Endothelial cell of umbilical vein (primary cell): ENCODE results near the gene UROD. TPM values are rescaled to one million over a fixed set of nuclear protein-coding genes. Genes with fewer than 3 reads are reported as not detected.

Experiments used
- BruUV-seq: library from RNA; stranded (reverse); fragments of 400-500 nt; replicated peaks from 2 replicates; lab custom pipeline; 2021; lab: Mats Ljungman, UMichigan
- CTCF ChIA-PET: fragments of 300-600, 350-600 bp; sonication (Branson Sonifier 250); formaldehyde crosslinking; loops from one replicate; lab custom pipeline; 2021; ENCODE audit warnings: antibody characterized with exemption, inconsistent platforms; lab: Charles Lee
- POLR2A ChIA-PET: fragments of 300-600, 350-600 bp; sonication (Branson Sonifier 250); formaldehyde crosslinking; loops from one replicate; lab custom pipeline; 2021; ENCODE audit warnings: antibody characterized with exemption, inconsistent platforms; lab: Charles Lee
- DNase-seq: peaks from one replicate; pipeline ENCODE4 v3.0.0-alpha.2; 2011; ENCODE audit warnings: low read depth, low spot score
- FAIRE-seq: peaks from 2 replicates; lab custom pipeline; 2011; peaks lifted over from hg19 to GRCh38; lab: Jason Lieb, UNC
- H2AFZ ChIP-seq: 2 replicates; pipeline ENCODE4 v1.6.0; 2012; ENCODE audit warnings: low read depth, low read length, control low read depth, inconsistent platforms
- H3K27ac ChIP-seq: 2 replicates; pipeline ENCODE4 v1.5.1; 2011; ENCODE audit warnings: low read depth, mild to moderate bottlenecking, control low read depth, low read length, moderate library complexity; ENCODE audit not compliant: insufficient read depth
- H3K27me3 ChIP-seq, 2 experiments: 2 replicates each; pipeline versions ENCODE4 v1.6.0 to v1.6.1; 2011; ENCODE audit warnings: low read length in 2 of 2, mixed read lengths in 1 of 2; ENCODE audit not compliant: control insufficient read depth in 2 of 2, insufficient read depth in 2 of 2
- H3K36me3 ChIP-seq, 2 experiments: 2 replicates in 1 of 2; 3 replicates in 1 of 2; pipeline ENCODE4 v1.5.1; 2011; ENCODE audit warnings: low read length in 2 of 2, mild to moderate bottlenecking in 1 of 2, moderate library complexity in 1 of 2; ENCODE audit not compliant: control insufficient read depth in 2 of 2, insufficient read depth in 2 of 2; ENCODE audit errors: extremely low read depth in 1 of 2
- H3K4me1 ChIP-seq: 3 replicates; pipeline ENCODE4 v1.5.1; 2011; ENCODE audit warnings: mild to moderate bottlenecking, low read length; ENCODE audit not compliant: control insufficient read depth, insufficient read depth; ENCODE audit errors: extremely low read depth
- H3K4me2 ChIP-seq: 2 replicates; pipeline ENCODE4 v1.6.1; 2011; ENCODE audit warnings: low read length, control low read depth, mixed read lengths; ENCODE audit not compliant: insufficient read depth
- H3K4me3 ChIP-seq, 3 experiments: fragments of 200-600 bp in 1 of 3; sonication (generic), shearing (Covaris generic) in 1 of 3; replicated peaks in 1 of 3; 2 replicates each; pipeline ENCODE4 v1.5.1; 2011 to 2016; ENCODE audit warnings: control low read depth in 3 of 3, low read length in 3 of 3, mild to moderate bottlenecking in 2 of 3, inconsistent platforms in 1 of 3, low read depth in 1 of 3, moderate library complexity in 1 of 3; ENCODE audit not compliant: insufficient read depth in 1 of 3
- H3K79me2 ChIP-seq: 2 replicates; pipeline ENCODE4 v1.6.0; 2012; ENCODE audit warnings: low read length, inconsistent platforms; ENCODE audit not compliant: control insufficient read depth, insufficient read depth
- H3K9ac ChIP-seq: replicated peaks from 2 replicates; pipeline ENCODE3; 2011; ENCODE audit warnings: low read length, control low read depth; ENCODE audit not compliant: insufficient read depth; ENCODE audit errors: extremely low read depth
- H3K9me1 ChIP-seq: replicated peaks from 3 replicates; pipeline ENCODE4 v1.6.0; 2011; ENCODE audit warnings: mild to moderate bottlenecking, low read length; ENCODE audit not compliant: control insufficient read depth, insufficient read depth; ENCODE audit errors: extremely low read depth
- H3K9me3 ChIP-seq: replicated peaks from 2 replicates; pipeline ENCODE4 v1.5.1; 2012; ENCODE audit warnings: low read length, inconsistent platforms; ENCODE audit not compliant: control insufficient read depth, insufficient read depth
- H4K20me1 ChIP-seq: replicated peaks from 2 replicates; pipeline ENCODE3; 2011; ENCODE audit warnings: mild to moderate bottlenecking, low read length; ENCODE audit not compliant: control insufficient read depth, insufficient read depth; ENCODE audit errors: extremely low read depth
- EZH2 ChIP-seq: IDR thresholded peaks from 2 replicates; pipeline ENCODE4 v1.6.1; 2012; ENCODE audit warnings: borderline replicate concordance, low read depth, mild to moderate bottlenecking, moderate library complexity, low read length, inconsistent platforms; ENCODE audit not compliant: severe bottlenecking
- FOS ChIP-seq: IDR thresholded peaks from 2 replicates; pipeline ENCODE4 v1.6.1; 2011; ENCODE audit warnings: mild to moderate bottlenecking, low read length, moderate library complexity, borderline replicate concordance; ENCODE audit not compliant: insufficient read depth
- GATA2 ChIP-seq: IDR thresholded peaks from 2 replicates; pipeline ENCODE4 v1.7.0; 2011; ENCODE audit warnings: low read depth, mild to moderate bottlenecking, moderate library complexity, mixed read lengths, low read length; ENCODE audit not compliant: insufficient read length, insufficient read depth
- JUN ChIP-seq: IDR thresholded peaks from 2 replicates; pipeline ENCODE4 v1.6.1; 2011; ENCODE audit warnings: borderline replicate concordance, low read depth; ENCODE audit not compliant: insufficient read length, insufficient read depth
- MAX ChIP-seq: IDR thresholded peaks from 2 replicates; pipeline ENCODE4 v1.6.1; 2011; ENCODE audit not compliant: insufficient read depth, insufficient read length
- MYC ChIP-seq: IDR thresholded peaks from one replicate; pipeline ENCODE4 v1.6.1; 2011; ENCODE audit warnings: mild to moderate bottlenecking, low read depth, low read length
- POLR2A ChIP-seq: IDR thresholded peaks from 2 replicates; pipeline ENCODE4 v1.6.1; 2012; ENCODE audit warnings: low read depth, mild to moderate bottlenecking, control low read depth, low read length
- POLR2AphosphoS5 ChIP-seq: IDR thresholded peaks from 2 replicates; pipeline ENCODE4 v1.6.1; 2012; ENCODE audit warnings: low read depth, mild to moderate bottlenecking, control low read depth, low read length, moderate library complexity; ENCODE audit not compliant: insufficient read depth
- dilution Hi-C: fragments of 300-500 bp; cut with MboI; formaldehyde crosslinking; loops from one replicate; pipeline ENCODE4 v1.15.0; 2019; ENCODE audit warnings: low sequenced_read_pairs; ENCODE audit not compliant: extremely low pct_ligation_motif_present
- intact Hi-C: fragments of 100-400 bp; cut with micrococcal nuclease; formaldehyde crosslinking; loops from one replicate; pipeline ENCODE4 v1.10.0; 2022
- polyA plus RNA-seq, 4 experiments: library from polyadenylated mRNA; depleted of rRNA in 3 of 4; stranded (reverse) in 3 of 4; unstranded in 1 of 4; fragments of >200 nt; gene quantifications; 2 replicates each; pipeline versions ENCODE4 v1.2.1 to v1.2.3, GENCODE V29; 2011 to 2012; ENCODE audit warnings: missing spikeins in 1 of 4
- total RNA-seq: library from RNA; stranded (reverse); gene quantifications from 2 replicates; pipeline ENCODE4 v1.2.3, GENCODE V29; 2021
- TF ChIP-seq, protein P1 (sequence below), 2 donors: IDR thresholded peaks; 1 replicate in 1 of 2; 2 replicates in 1 of 2; pipeline ENCODE4 v1.5.1; 2011; ENCODE audit warnings: low read length in 2 of 2, mild to moderate bottlenecking in 2 of 2, moderate library complexity in 2 of 2, control low read depth in 1 of 2, inconsistent platforms in 1 of 2, low read depth in 1 of 2; ENCODE audit not compliant: insufficient read depth in 1 of 2; ENCODE audit errors: extremely low read depth in 1 of 2

The UROD gene
- total and polyA plus RNA-seq, 2 donors (not counting 3 experiments of a cell fraction or from before 2014, with no cell fraction given): 192 to 636 TPM

GRCh38 chr1:45003741-45004140, 8.3 kb upstream of the UROD start:
- ChIA-PET CTCF (interaction anchor here (1.5 kb wide), 1 partner anchor 168 kb away, joined by 5 read pairs; no protein-coding TSS in a partner anchor), POLR2A (no interaction called here)
- Histone ChIP-seq H3K4me3 (no peak overlapping the region), H2AFZ (no peak overlapping the region), H3K4me2 (no peak overlapping the region), H3K4me1 (no peaks in the 10 kb centered on the region), H3K9ac (no peak overlapping the region), H3K36me3 (peaks cover 11 to 61% of the 10 kb centered on the region in 2 experiments), H3K27ac (no peak overlapping the region), H3K9me1 (no peaks in the 10 kb centered on the region), H3K79me2 (no peaks in the 10 kb centered on the region), H4K20me1 (no peaks in the 10 kb centered on the region), H3K27me3 (no peaks in the 10 kb centered on the region), H3K9me3 (no peaks in the 10 kb centered on the region)
- dilution Hi-C loops (no loop called here), intact Hi-C loops (no loop called here)
- no TSS peak for BruUV-seq
- TF ChIP-seq MAX (no peak), JUN (no peak), MYC (no peak), EZH2 (no peak), FOS (no peak), POLR2A (no peak), GATA2 (no peak), POLR2AphosphoS5 (no peak)
- TF ChIP-seq, protein P1, sequence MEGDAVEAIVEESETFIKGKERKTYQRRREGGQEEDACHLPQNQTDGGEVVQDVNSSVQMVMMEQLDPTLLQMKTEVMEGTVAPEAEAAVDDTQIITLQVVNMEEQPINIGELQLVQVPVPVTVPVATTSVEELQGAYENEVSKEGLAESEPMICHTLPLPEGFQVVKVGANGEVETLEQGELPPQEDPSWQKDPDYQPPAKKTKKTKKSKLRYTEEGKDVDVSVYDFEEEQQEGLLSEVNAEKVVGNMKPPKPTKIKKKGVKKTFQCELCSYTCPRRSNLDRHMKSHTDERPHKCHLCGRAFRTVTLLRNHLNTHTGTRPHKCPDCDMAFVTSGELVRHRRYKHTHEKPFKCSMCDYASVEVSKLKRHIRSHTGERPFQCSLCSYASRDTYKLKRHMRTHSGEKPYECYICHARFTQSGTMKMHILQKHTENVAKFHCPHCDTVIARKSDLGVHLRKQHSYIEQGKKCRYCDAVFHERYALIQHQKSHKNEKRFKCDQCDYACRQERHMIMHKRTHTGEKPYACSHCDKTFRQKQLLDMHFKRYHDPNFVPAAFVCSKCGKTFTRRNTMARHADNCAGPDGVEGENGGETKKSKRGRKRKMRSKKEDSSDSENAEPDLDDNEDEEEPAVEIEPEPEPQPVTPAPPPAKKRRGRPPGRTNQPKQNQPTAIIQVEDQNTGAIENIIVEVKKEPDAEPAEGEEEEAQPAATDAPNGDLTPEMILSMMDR (IDR thresholded peaks at IDR 0.05; ENCODE audit: extremely low read depth in 1 of 2, insufficient read depth in 1 of 2, low read depth in 1 of 2, low read length in 2 of 2): no peak
- FAIRE-seq (no peak), DNase-seq (no peak)
